Calu3 (cell line): ENCODE results near the gene FOXJ1. TPM values are rescaled to one million over a fixed set of nuclear protein-coding genes. Genes with fewer than 3 reads are reported as not detected.

Source experiments
- BruUV-seq: library from RNA; stranded (reverse); fragments of 400-500 nt; replicated peaks from 2 replicates; lab custom pipeline; 2021; lab: Mats Ljungman, UMichigan
- CTCF ChIA-PET: fragments of 300-600 bp; sonication (Branson Sonifier 250); formaldehyde crosslinking; loops from one replicate; lab custom pipeline; 2022; ENCODE audit warnings: antibody characterized with exemption; lab: Charles Lee
- DNase-seq: peaks from one replicate; pipeline ENCODE4 v3.0.0; 2022
- H3K27ac Mint-ChIP-seq: one replicate; pipeline ENCODE4 v1.8.0; 2022; ENCODE audit warnings: mixed read lengths; ENCODE audit not compliant: unreplicated experiment
- H3K27me3 Mint-ChIP-seq: one replicate; pipeline ENCODE4 v1.8.0; 2022; ENCODE audit warnings: mixed read lengths; ENCODE audit not compliant: unreplicated experiment
- H3K36me3 Mint-ChIP-seq: one replicate; pipeline ENCODE4 v1.8.0; 2022; ENCODE audit warnings: mild to moderate bottlenecking, moderate library complexity, mixed read lengths; ENCODE audit not compliant: insufficient read depth, unreplicated experiment
- H3K4me1 Mint-ChIP-seq: one replicate; pipeline ENCODE4 v1.8.0; 2022; ENCODE audit warnings: mild to moderate bottlenecking, low read depth, mixed read lengths; ENCODE audit not compliant: unreplicated experiment
- H3K4me3 Mint-ChIP-seq: one replicate; pipeline ENCODE4 v1.8.0; 2022; ENCODE audit warnings: mild to moderate bottlenecking, low read depth, moderate library complexity, mixed read lengths; ENCODE audit not compliant: unreplicated experiment
- H3K9me3 Mint-ChIP-seq: one replicate; pipeline ENCODE4 v1.8.0; 2022; ENCODE audit warnings: low read depth, mixed read lengths; ENCODE audit not compliant: unreplicated experiment
- intact Hi-C: fragments of 100-400 bp; cut with micrococcal nuclease; formaldehyde crosslinking; loops from one replicate; pipeline ENCODE4 v1.10.0; 2022; ENCODE audit not compliant: unreplicated experiment
- total RNA-seq: library from RNA; stranded (reverse); gene quantifications from 2 replicates; pipeline ENCODE4 v1.2.3, GENCODE V29; 2022
- TF ChIP-seq, protein P1 (sequence below): fragments of 200-600 bp; IDR thresholded peaks from one replicate; pipeline ENCODE4 v1.8.0; 2022; ENCODE audit warnings: antibody characterized with exemption; ENCODE audit not compliant: unreplicated experiment

The FOXJ1 gene
- total RNA-seq, 1 experiment from 2014 or later, result not detected

DNA sequence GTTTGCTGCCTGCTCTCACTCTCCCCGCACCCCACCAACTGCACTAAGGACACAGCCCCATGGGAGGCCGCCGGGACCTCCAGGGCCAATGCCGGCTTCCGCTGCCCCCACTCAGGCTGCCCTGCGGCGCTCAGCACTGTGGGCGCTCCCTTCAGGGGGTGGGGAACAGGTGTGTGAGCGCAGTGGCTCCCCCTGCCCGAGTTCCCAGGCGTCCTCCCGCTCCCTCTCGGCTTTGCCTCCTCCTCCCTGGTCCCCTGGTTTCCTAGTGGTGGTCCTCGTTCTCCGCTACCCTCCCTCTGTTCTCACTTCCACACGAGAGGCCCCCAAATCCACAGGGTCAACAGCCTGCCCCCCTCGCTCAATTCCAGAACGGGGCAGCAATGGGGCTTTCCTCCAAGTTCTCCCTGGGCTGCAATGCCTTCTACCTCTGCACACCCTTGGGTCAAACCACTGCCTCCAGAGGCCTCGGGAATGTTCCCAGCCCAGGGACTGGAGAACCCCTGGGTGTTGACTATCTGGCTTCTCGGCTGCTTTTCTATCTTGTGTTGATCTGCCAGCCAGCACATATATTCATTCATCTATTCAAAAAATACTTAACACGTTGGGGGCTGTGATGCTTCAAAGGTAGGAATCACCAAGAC is 9.9 kb downstream of the FOXJ1 start:
- no peak overlapping the region for H3K4me3 Mint-ChIP-seq
- no peak for DNase-seq
- TF ChIP-seq, protein P1, sequence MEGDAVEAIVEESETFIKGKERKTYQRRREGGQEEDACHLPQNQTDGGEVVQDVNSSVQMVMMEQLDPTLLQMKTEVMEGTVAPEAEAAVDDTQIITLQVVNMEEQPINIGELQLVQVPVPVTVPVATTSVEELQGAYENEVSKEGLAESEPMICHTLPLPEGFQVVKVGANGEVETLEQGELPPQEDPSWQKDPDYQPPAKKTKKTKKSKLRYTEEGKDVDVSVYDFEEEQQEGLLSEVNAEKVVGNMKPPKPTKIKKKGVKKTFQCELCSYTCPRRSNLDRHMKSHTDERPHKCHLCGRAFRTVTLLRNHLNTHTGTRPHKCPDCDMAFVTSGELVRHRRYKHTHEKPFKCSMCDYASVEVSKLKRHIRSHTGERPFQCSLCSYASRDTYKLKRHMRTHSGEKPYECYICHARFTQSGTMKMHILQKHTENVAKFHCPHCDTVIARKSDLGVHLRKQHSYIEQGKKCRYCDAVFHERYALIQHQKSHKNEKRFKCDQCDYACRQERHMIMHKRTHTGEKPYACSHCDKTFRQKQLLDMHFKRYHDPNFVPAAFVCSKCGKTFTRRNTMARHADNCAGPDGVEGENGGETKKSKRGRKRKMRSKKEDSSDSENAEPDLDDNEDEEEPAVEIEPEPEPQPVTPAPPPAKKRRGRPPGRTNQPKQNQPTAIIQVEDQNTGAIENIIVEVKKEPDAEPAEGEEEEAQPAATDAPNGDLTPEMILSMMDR, result no peak
- CTCF ChIA-PET, result no interaction called here
- no TSS peak for BruUV-seq
- no peak overlapping the region for H3K27ac Mint-ChIP-seq
- peaks cover 4% of the 10 kb centered on the region for H3K36me3 Mint-ChIP-seq
- no peaks in the 10 kb centered on the region for H3K9me3 Mint-ChIP-seq
- intact Hi-C loops, result no loop called here
- no peaks in the 10 kb centered on the region for H3K27me3 Mint-ChIP-seq
- H3K4me1 Mint-ChIP-seq, result peaks cover 18% of the 10 kb centered on the region

DNA sequence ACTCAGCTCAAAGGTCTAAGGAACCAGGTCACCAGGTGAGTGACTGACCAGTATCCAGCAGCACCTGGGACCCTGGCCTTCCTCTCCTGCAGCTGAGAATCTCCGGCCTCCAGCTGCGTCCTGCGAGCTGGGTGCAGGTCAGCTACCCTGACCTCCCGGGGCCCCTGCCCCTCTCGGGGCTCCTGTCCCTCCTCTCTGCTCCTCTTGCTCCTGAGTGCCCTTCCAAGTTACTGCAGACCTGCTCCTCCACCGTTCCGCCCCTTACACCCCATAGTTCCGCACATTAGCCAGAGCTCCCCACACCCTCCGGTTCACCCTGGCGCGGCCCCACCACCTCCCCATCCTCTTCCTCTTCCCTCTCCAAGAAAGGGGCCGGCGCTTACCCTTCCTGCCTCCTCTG is 10.6 kb downstream of the FOXJ1 start:
- Mint-ChIP-seq H3K4me1 (peaks cover 18% of the 10 kb centered on the region), H3K4me3 (no peak overlapping the region), H3K9me3 (no peaks in the 10 kb centered on the region), H3K27me3 (no peaks in the 10 kb centered on the region), H3K36me3 (peaks cover 4% of the 10 kb centered on the region), H3K27ac (no peak overlapping the region)
- CTCF ChIA-PET, result no interaction called here
- intact Hi-C loops, result no loop called here
- TF ChIP-seq, protein P1, result no peak
- no peak for DNase-seq
- no TSS peak for BruUV-seq

DNA sequence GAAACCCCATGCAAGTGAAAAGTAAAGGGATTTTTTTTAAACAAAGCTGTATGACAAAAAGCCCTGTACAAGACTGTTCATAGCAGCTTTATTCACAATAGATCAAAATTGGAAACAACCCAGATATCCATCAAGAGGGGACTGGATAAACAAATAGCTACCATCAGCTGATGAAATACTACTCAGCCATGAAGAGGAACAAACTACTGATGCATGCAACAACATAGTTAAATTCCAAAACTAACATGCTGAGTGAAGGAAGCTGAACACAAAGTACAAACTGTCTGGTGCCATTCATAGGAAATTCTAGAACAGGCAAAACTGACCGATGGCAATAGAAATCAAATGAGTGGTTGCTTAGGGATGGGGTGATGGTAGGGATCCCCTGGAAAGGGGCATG is 15.1 kb downstream of the FOXJ1 start:
- Mint-ChIP-seq H3K4me1 (no peaks in the 10 kb centered on the region), H3K4me3 (no peak overlapping the region), H3K27ac (no peak overlapping the region), H3K27me3 (no peaks in the 10 kb centered on the region), H3K36me3 (no peaks in the 10 kb centered on the region), H3K9me3 (no peaks in the 10 kb centered on the region)
- DNase-seq, result no peak
- CTCF ChIA-PET, result interaction anchor here (0.8 to 1.5 kb wide), 2 partner anchors 13 to 154 kb away, joined by 3 to 4 read pairs; no protein-coding TSS in a partner anchor
- TF ChIP-seq, protein P1, result no peak
- BruUV-seq, result no TSS peak
- intact Hi-C loops, result no loop called here

DNA sequence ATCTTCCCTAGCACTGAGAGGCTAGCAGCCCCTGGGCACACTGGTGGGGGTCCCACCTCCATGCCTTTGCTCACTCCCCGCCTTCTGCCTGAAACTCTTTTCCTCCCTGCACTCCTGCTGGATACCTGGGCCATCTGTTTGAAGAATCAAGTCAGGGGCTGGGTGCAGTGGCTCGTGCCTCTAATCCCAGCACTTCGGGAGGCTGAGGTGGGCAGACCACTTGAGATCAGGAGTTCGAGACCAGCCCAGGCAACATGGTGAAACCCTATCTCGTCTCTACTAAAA is 15.7 kb downstream of the FOXJ1 start:
- BruUV-seq, result no TSS peak
- Mint-ChIP-seq H3K27me3 (no peaks in the 10 kb centered on the region), H3K36me3 (no peaks in the 10 kb centered on the region), H3K27ac (no peak overlapping the region), H3K4me1 (no peaks in the 10 kb centered on the region), H3K4me3 (no peak overlapping the region), H3K9me3 (no peaks in the 10 kb centered on the region)
- intact Hi-C loops, result no loop called here
- DNase-seq, result no peak
- CTCF ChIA-PET, result interaction anchor here (0.8 to 5.6 kb wide), 2 partner anchors 13 to 155 kb away, joined by 3 to 36 read pairs; no protein-coding TSS in a partner anchor
- TF ChIP-seq, protein P1, result no peak
